ENCODE data around the gene PDZRN4.

DNA sequence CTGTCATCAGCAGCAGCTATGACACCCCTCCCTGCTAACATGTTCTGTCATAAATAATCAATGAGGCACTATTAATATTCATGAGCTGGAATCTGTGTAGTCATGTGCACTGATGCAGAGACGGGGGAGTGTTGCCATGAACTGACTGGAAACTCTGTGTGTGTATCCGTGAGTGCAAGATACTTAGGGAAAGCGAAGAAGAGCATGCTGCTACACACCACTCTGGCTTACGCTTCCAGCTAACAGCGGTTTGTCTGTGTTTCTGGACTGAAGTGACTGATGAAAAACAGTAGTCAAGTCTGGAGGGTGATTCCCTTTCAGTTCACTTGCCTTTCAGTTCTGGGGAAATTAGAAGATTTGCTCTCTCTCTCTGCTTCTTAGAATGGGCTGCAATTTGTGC, 249.4 kb downstream of the PDZRN4 start:
- TF ChIP-seq, protein P1, sequence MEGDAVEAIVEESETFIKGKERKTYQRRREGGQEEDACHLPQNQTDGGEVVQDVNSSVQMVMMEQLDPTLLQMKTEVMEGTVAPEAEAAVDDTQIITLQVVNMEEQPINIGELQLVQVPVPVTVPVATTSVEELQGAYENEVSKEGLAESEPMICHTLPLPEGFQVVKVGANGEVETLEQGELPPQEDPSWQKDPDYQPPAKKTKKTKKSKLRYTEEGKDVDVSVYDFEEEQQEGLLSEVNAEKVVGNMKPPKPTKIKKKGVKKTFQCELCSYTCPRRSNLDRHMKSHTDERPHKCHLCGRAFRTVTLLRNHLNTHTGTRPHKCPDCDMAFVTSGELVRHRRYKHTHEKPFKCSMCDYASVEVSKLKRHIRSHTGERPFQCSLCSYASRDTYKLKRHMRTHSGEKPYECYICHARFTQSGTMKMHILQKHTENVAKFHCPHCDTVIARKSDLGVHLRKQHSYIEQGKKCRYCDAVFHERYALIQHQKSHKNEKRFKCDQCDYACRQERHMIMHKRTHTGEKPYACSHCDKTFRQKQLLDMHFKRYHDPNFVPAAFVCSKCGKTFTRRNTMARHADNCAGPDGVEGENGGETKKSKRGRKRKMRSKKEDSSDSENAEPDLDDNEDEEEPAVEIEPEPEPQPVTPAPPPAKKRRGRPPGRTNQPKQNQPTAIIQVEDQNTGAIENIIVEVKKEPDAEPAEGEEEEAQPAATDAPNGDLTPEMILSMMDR (IDR thresholded peaks at IDR 0.05): no peak
- TF ChIP-seq POLR2A (IDR thresholded peaks at IDR 0.05): no peak
